ENCODE results near the gene VPS16.

GRCh38 chr20:2800521-2801285 lies 39.8 kb upstream of the VPS16 start, which contains the start of gene CPXM1:
- TF ChIP-seq CTCF (IDR thresholded peaks at IDR 0.05) = no peak
- TF ChIP-seq POLR2A (IDR thresholded peaks at IDR 0.05) = no peak
